GM19438 (cell line): ENCODE data around the gene STX19.
"Not testable (repeated sequence)": the region's sequence is repeated elsewhere in the genome, so short reads cannot be mapped to it uniquely, and the experiment has no call there.

ENCODE experiments used
- ATAC-seq: cut with Tn5 transposase; IDR thresholded peaks from one replicate; pipeline ENCODE4 v1.9.1; 2021; ENCODE audit warnings: low read depth; ENCODE audit not compliant: unreplicated experiment

Gene STX19, protein sequence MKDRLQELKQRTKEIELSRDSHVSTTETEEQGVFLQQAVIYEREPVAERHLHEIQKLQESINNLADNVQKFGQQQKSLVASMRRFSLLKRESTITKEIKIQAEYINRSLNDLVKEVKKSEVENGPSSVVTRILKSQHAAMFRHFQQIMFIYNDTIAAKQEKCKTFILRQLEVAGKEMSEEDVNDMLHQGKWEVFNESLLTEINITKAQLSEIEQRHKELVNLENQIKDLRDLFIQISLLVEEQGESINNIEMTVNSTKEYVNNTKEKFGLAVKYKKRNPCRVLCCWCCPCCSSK

DNA sequence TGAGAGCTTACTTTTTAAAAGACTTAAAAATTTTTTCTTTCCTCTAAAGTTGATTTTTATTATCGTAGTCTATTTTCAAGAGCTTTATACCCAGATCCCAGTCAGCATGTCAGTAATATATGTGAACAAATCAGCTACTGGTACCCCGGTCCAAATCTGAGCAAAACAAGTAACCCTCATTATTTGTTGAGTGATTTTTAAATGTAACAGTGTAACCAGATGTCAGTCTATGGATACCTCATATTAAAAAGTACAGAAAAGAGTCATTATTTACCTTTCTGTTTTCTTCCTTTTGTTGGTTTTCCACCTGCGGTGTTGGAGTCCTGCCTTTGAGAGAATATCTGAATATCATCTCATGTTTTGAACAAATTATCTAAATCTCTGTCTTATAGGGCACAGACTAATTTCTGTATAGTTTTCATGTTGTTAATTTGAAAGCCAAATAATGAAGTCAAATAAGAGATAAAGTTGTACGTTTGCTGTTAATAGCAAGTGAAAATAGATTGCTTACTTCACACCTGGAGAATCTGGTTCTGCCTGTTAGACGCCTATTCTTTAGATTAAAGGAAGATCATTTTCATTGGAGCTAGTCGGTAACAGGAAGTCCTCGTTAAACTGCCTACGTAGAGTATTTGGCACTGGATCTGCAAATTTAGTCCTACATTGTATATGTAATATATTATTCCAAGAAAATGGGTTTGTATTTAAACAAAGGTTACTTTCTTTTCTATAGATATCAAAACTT is at the start of gene STX19:
Gene STX19, minus strand, starts transcription at position 505 of the 745 bp plus-strand sequence. CDS start 13,328 bp downstream, outside the sequence.
- ATAC-seq: no peak

DNA sequence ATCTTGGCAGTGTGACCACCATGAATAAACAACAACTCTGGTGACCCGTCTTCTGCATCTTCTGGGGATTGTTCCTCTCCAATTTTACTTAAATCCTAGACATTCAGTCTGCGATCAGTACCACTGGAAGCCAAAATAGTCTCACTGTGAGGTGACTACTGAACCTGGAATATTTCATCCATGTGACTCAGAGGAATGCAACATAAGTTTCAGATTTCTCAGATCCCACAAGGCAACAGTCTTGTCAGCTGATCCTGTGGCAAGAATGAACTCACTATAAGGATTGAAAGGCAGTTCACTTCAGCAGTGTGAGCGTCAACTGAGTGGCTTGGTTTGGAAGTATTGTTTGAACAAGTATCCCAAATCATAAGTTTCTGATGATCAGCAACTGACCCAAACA is 47.7 kb upstream of the STX19 start:
- no peak for ATAC-seq

DNA sequence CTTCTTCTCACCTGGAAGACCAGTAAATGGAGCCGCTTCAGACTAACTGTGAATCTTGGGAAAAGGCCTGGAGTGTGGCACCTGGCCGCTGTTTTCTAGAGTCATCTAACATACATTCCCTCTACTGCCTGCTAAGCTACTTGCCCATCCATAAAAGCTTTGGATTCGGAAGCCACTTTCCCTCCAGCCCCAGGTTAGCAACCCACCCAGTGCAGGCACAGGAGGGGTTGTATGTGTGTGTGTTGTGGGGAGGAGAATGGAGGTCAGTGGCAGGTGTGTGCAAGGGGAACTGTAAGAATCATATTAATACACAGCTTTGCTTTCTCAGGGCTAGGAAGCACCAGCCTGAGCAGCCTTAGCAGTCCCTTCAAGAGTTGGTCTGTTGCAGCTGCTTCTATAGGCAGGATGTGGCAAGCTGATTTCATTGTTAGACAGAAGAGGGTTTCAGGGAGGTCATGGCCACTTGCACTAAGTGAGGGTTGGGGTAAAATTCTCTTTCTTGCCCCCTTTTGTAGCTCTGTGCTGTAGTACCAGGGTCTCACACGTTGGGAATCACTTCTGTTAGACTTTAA is 43.4 kb upstream of the STX19 start:
- ATAC-seq: peak; percentile 72

DNA sequence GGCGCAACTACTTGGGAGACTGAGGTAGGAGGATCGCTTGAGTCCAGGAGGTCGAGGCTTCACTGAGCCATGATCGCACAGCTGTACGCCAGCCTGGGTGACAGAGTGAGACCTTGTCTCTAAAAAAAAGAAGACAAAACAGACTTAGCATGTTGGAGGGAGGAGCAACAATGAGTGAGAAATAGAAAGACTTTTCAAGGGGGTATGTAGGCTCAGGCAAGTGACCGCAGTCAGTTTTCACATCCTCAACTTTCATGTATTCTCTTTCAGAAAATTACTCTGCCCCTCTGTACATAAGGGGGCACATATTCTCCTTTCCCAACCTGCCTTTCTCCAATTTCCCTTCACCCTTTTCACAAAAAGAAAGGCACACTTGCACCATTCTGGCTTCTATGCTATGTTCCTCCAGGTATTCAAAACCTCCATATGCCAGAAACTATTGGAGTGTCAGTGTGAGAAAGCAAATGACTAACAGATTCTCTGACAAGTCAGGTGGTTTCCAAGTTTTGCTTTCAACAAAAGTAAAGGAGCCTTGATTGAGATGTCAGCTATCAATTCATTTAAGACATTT is 42.0 kb upstream of the STX19 start:
- ATAC-seq: no peak

DNA sequence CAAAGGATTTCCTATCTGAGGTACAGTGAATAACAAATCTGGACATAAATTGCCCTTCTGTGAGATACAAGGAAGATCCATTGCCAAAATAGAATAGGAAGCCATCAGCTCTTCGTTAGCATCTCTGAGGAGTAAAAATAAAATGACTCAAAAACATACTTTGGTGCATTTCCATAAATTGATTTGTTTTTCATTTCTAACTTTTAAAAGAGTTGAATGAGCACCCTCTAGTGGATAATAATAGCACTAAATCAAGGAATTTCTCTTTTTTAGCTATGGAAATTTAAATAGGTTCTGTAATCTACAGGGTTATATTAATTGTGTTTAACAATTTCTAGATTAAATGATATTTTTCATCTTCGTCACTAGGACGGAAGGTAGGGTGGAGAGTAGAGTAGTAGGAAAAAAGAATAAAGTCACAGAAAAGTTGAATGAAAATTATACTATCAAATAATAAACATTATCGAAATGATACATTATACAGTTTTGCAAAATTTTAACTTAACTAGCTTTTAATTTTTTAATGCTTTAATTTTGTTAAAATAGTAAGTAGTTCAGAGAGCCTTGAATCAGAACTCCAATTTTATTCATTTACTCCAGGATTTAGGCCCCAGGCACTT is 40.9 kb upstream of the STX19 start:
- no peak for ATAC-seq

DNA sequence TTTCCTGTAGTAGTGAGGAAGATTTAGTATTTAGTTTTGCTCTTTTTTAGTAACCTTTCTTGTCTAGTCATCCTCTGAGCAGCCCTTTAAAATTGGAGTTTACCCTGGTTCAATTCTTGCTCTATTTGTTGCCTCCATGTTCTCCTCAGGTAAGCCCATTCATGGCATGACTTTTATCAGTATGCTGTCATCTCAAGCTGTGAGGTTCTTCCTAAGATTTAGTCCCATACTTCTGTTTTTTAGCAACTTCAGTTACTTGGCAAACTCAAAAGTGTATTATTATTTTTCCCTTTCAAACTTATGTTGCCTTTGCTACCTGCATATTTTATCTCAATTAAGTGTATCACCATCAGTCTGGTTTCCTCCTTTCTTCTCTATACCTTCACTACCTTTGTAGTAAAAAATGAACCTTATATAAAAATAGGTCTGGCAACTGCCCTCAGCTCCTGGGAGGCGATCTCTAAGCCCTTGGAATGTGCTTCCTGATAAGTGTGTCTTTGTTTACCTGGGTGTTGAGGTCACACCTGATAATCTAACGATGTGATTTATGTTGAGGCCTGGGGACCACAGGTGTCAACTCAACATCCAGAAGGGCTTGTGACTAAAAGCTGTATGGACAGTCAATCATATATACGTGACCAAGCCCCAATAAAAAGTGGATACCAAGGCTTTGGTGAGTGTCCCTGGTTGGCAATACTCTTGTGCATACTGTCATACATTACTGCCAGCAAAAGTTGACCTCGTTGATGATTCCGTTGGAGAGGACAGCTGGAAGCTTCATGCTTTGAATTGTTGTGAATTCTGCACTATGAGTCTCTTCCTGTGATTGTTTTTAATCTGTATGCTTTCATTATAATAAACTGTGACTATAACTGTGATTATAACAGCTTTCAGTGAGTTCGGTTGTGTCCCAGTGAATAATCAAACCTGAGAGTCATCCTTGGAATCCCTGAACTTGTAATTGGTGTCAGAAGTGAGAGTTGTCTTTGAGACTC is 38.4 kb upstream of the STX19 start:
- ATAC-seq: no peak

DNA sequence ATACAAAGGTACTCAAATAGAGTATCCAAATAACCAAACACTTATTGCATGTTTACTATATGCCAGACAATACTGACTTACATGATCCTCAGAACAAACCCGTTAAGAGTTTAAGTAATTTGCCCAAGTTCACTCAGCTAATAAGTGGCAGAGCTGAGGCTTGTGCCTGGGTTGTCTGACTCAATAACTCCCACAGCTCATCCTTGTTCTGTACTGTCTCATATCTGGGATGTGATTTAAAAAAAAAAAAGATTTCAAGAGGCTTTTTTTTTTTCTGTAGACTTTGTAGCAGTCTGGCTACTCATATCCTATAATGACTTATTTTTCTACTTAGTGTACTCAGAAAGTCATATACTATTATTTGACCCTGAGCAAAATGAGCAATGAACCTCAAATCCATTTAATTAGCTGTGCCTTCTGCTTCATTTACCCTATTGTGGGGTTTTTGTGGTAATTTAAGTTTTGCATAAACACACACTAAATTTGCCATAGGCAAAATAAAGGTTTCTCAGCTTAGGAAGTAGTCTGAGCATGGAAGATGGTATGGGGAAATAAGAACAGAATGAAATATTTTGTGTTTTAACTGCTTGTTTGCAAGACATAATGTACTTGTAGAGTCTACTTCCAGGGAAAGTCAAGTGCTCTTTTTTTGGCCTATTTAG is 37.6 kb upstream of the STX19 start:
- ATAC-seq: no peak

DNA sequence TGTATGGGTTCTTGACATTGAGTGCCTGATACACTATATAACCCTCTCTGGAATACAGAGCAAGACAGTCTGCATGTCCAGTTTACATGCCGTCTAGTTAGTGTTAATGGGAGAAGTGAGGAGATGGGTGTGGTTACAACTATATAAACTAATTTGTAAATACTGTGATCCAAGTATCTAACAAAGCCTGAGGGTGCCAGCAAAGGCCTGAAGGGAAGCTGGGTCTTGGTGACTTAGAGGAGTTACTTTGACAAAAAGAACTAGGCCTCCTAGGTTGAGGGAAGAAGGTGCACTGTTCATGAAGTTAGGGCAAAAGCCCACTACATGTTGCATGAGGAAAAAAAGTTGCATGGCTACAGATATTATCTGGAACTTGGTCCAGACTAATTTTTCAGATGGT is 36.7 kb upstream of the STX19 start:
- ATAC-seq: no peak

DNA sequence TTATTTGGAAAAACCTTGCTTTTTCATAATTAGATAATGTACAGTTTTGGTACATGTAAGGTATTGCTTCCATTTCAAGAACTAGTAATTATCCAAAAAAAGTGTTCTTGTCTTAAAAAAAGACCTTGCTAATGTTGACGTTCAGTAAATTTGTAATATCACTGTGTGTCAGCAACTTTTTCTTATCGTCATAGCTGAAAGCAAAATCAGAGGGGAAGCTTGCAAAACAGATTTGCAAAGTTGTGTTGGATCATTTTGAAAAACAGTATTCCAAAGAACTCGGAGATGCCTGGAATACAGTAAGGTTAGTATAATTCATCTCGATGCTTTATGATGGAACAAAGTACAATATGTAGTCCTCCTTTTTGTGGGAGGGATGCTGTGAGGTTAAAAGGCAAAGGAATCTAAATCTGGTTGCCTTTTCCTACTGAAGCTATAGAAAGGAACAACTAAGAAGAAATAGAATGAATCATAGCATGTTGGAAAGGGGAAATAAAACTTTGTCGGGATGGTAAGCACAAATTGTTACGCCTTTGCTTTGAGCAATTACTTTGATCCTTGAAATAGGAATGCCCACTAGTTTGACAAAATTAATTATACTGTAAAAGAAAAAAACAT is 36.0 kb upstream of the STX19 start:
- no peak for ATAC-seq

DNA sequence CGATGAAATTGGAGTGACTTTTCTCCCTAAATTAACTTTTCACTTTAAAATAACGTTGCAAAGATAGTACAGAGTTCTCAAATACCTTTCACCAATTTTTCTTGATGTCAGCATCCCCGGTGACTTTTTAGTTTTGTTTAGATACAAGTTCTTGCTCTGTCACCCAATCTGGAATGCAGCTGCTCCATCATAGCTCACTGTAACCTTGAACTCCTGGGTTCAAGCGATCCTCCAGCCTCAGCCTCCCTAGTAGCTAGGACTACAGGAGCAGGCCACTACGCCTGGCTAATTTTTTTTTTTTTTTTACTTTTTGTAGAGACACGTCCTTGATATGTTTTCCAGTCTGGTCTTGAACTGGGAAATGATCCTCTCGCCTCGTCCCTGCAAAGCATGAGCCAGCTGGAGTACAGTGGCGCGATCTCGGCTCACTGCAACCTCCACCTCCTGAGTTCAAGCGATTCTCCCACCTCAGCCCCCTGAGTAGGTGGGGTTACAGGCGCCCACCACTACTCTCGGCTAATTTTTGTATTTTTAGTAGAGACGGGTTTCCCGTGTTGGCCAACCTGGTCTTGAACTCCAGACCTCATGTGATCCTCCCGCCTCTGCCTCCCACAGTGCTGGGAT is 35.2 kb upstream of the STX19 start:
- ATAC-seq: no peak

DNA sequence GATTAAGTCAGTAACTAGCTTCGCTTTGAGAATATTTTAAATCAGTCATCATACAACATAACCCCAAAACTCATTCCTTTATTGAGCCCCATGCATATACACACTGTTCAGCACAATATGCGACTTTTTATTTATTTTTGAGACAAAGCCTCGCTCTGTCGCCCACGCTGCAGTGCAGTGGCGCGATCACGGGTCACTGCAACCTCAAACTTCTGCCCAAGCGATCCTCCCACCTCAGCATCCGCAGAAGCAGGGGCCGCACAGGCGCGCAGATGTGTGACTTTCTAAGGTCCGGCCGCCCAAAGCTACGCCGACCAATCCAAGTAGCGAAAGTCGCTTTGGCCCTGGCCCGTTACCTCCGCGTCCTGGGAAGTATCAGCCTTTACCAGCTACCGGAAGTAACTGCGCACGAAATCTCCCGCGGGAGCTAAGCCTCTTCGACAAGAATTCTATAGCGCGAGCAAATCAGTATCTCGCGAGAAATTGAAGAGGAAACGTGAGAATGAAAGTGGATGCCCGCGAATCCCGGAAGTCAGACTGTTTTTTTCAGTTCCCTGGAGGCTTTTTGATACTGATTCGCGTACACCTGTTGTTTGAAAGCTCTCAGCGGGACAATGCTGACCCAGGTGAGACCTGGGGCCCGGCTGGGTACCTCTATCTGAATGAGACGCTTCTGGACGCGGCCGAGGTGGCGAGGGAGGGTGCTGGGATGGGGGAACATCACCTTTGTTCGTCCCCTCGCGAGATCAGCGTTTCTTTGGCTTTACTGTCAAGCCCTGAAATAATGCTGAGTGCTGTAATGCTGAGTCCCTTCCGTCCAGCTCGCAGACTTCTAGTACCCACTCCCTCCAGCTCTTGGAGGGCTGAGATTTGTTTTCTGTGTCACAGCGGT is 34.4 kb upstream of the STX19 start, which contains the start of the genes DHFR2 and NSUN3:
Gene DHFR2, minus strand, starts transcription at position 404 of the 892 bp plus-strand sequence. CDS start 1,405 bp downstream, outside the sequence.
Gene NSUN3, plus strand, starts transcription at position 549 of the 892 bp plus-strand sequence. Its CDS starts 66 bp downstream, at position 615.
- peak; percentile 95 for ATAC-seq

DNA sequence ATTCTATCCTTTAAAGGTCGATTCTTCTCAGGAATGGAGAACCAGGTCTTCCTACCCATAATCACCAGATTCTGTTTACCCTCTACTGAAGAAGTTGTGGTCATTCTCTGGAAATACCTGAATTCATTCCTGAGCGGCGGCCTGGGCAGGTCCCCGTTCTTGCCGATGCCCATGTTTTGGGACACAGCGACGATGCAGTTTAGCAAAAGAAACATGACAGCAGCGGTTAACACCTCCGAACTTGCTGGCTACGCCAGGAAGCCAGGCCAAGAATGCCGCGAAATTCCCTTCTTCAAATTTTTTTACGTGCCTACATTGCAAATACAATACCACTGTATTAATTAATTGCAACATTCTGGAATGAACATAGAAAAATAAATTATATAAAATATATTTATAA is 32.9 kb upstream of the STX19 start:
- ATAC-seq: no peak

DNA sequence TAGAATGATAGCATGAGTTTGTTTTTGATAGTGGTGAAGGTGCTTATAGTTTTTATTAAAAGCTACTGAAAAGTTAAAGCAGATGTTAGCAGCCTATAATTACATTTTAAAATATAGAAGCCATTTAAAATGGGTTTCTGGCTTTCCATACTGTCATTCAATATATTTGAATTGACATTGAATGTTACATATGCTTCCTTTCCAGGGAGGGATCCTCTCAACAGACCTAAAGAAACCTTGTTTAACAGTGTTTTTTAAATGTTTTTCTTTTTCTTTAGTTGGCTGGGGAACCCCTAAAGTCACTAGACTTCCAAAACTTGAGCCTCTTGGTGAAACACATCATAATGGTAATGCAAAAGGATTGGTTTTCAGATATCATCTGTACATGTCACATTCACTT is 22.1 kb upstream of the STX19 start:
- ATAC-seq: no peak

DNA sequence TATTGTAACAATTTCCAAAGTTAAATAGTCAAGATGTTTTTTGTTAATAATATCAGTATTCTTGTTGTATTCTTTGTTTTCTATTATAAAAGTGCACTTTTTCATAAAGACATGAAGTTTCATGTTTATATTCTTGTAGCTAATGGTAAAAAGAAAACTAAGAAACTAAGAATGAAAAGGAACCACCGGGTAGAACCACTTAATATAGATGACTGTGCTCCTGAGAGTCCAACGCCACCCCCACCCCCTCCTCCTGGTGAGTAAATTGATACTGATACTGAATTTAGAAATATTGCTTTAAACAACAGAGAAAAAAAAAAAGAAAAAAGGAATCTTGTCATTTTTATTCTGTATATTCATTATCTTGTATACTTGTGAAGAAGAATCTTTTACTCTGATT is 20.9 kb upstream of the STX19 start:
- ATAC-seq: no peak

DNA sequence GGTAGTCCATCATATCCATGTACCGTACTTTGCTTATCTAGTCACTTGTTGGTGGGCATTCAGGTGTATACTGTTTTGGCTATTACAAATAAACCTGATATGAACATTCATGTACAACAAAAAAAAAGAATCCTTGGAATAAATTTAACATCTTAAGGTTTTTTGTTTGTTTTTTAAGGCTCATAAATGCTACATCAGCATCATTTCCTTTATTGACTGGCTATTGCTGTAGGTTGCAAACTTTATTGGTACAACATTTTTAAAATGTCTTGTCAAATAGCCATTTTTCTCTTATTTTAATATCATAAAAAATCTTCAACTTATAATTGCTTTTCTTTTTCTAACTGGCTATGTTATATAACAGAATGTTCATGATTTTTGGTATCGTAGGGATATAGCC is 18.1 kb upstream of the STX19 start:
- no peak for ATAC-seq

DNA sequence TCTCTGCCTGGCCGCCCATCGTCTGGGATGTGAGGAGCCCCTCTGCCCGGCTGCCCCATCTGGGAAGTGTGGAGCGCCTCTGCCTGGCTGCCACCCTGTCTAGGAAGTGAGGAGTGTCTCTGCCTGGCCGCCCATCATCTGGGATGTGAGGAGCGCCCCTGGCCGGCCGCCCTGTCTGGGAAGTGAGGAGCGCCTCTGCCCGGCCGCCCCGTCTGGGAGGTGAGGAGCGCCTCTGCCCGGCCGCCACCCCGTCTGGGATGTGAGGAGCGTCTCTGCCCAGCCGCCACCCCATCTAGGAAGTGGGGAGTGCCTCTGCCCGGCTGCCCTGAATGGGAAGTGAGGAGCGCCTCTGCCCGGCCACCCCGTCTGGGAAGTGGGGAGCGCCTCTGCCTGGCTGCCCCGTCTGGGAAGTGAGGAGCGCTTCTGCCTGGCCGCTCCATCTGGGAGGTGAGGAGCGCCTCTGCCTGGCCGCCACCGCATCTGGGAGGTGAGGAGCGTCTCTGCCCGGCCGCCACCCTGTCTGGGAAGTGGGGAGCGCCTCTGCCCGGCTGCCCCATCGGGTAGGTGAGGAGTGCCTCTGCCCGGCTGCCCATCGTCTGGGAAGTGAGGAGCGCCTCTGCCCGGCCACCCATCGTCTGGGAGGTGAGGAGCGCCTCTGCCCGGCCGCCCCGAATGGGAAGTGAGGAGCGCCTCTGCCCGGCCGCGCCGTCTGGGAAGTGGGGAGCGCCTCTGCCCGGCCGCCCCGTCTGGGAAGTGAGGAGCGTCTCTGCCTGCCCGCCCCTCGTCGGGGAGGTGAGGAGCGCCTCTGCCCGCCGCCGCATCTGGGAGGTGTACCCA is 15.9 kb upstream of the STX19 start:
- not testable (repeated sequence) for ATAC-seq
